OCI-LY7 (cell line): ENCODE results near the gene FA2H. TPM values are rescaled to one million over a fixed set of nuclear protein-coding genes. Genes with fewer than 3 reads are reported as not detected.

Experiments
- BruUV-seq: library from RNA; stranded (reverse); fragments of 400-500 nt; replicated peaks from 2 replicates; lab custom pipeline; 2021; lab: Mats Ljungman, UMichigan
- CTCF ChIA-PET: fragments of 300-600 bp; sonication (Branson Sonifier 250); formaldehyde crosslinking; loops from one replicate; lab custom pipeline; 2022; ENCODE audit warnings: antibody characterized with exemption; ENCODE audit not compliant: unreplicated experiment; lab: Charles Lee
- POLR2A ChIA-PET: fragments of 300-600 bp; sonication (Branson Sonifier 250); formaldehyde crosslinking; loops from one replicate; lab custom pipeline; 2022; ENCODE audit warnings: antibody characterized with exemption; lab: Charles Lee
- DNase-seq: peaks from one replicate; pipeline ENCODE4 v3.0.0-alpha.2; 2015; ENCODE audit warnings: low spot score
- H2AFZ ChIP-seq: fragments of 200-600 bp; sonication (generic), shearing (Covaris generic); 2 replicates; pipeline ENCODE4 v1.6.1; 2014; ENCODE audit warnings: mild to moderate bottlenecking, antibody characterized with exemption, low read length, moderate library complexity
- H3K27ac ChIP-seq: fragments of 200-600 bp; sonication (generic); 2 replicates; pipeline ENCODE4 v1.5.1; 2014; ENCODE audit warnings: mixed run types, low read depth, mild to moderate bottlenecking, moderate library complexity, low read length, inconsistent platforms; ENCODE audit not compliant: poor library complexity, severe bottlenecking
- H3K36me3 ChIP-seq: fragments of 200-600 bp; sonication (generic); 2 replicates; pipeline ENCODE4 v1.6.1; 2014; ENCODE audit warnings: mild to moderate bottlenecking, antibody characterized with exemption, low read length, moderate library complexity, mixed read lengths; ENCODE audit not compliant: insufficient read depth
- H3K4me1 ChIP-seq: fragments of 200-600 bp; sonication (generic); 2 replicates; pipeline ENCODE4 v1.5.1; 2014; ENCODE audit warnings: mild to moderate bottlenecking, low read length; ENCODE audit not compliant: insufficient read depth, poor library complexity, severe bottlenecking
- H3K4me2 ChIP-seq: fragments of 200-600 bp; sonication (generic); 2 replicates; pipeline ENCODE4 v1.6.1; 2014; ENCODE audit warnings: mild to moderate bottlenecking, low read length
- H3K4me3 ChIP-seq: fragments of 200-600 bp; sonication (generic); 2 replicates; pipeline ENCODE4 v1.5.1; 2014; ENCODE audit warnings: mild to moderate bottlenecking, low read depth, low read length; ENCODE audit not compliant: poor library complexity, severe bottlenecking
- H3K79me2 ChIP-seq: fragments of 200-600 bp; sonication (generic); 2 replicates; pipeline ENCODE4 v1.6.1; 2016; ENCODE audit warnings: low read depth, mild to moderate bottlenecking, low read length, moderate library complexity, mixed read lengths; ENCODE audit not compliant: insufficient read depth
- H3K9me2 ChIP-seq: fragments of 200-600 bp; sonication (generic); 2 replicates; pipeline ENCODE4 v1.6.1; 2016; ENCODE audit warnings: mild to moderate bottlenecking, low read length, mixed read lengths; ENCODE audit not compliant: insufficient read depth
- H3K9me3 ChIP-seq: fragments of 200-600 bp; sonication (generic); 2 replicates; pipeline ENCODE4 v1.6.1; 2014; ENCODE audit warnings: mild to moderate bottlenecking, mixed run types, low read length, mixed read lengths
- H4K20me1 ChIP-seq: fragments of 200-600 bp; sonication (generic); 2 replicates; pipeline ENCODE4 v1.6.1; 2014; ENCODE audit warnings: mild to moderate bottlenecking, antibody characterized with exemption, low read length, moderate library complexity, mixed read lengths; ENCODE audit not compliant: insufficient read depth
- CTCF ChIP-seq: fragments of 200-600 bp; sonication (generic); conservative IDR thresholded peaks from 2 replicates; pipeline ENCODE4 v1.5.1; 2014; ENCODE audit warnings: mild to moderate bottlenecking, antibody characterized with exemption, low read length, moderate library complexity, mixed read lengths
- EZH2phosphoT487 ChIP-seq: fragments of 200-600 bp; sonication (generic); IDR thresholded peaks from 2 replicates; pipeline ENCODE4 v1.6.1; 2018; ENCODE audit warnings: low read depth, borderline replicate concordance, mild to moderate bottlenecking, mixed run types, antibody characterized with exemption, low read length, moderate library complexity, mixed read lengths
- intact Hi-C: fragments of 100-400 bp; cut with micrococcal nuclease; formaldehyde crosslinking; loops from one replicate; pipeline ENCODE4 v1.10.0; 2022; ENCODE audit not compliant: unreplicated experiment
- total RNA-seq, 2 experiments: library from RNA; depleted of rRNA in 1 of 2; stranded (reverse); fragments of >200 nt in 1 of 2; shearing (Covaris generic) in 1 of 2; gene quantifications; 2 replicates each; pipeline ENCODE4 v1.2.3, GENCODE V29; 2014 to 2022

The FA2H gene
- total RNA-seq, 2 experiments from 2014 or later, result 0.73 to 4.7 TPM

DNA sequence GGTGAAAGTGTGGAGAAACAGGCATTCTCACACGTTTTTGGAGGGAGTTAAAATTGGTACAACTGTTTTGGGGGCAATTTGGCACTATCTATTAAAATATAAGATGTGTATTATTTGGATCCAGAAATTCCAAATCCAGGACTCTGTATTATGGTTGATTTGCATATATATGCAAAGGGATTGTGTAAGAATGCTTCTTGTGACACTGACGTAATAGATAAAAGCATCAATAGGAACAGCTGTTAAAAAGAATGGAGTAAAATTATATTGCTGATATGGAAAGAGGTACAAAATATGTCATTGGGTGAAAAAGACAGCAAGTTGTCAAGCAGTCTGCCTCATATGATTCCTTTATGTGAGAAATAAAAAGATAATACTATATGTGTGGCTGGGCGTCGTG is 17.3 kb downstream of the FA2H start:
- Histone ChIP-seq H4K20me1 (no peaks in the 10 kb centered on the region), H3K27ac (no peak overlapping the region), H3K4me1 (no peaks in the 10 kb centered on the region), H3K4me3 (no peak overlapping the region), H3K36me3 (no peaks in the 10 kb centered on the region), H3K9me2 (no peaks in the 10 kb centered on the region), H3K79me2 (no peaks in the 10 kb centered on the region), H3K9me3 (no peaks in the 10 kb centered on the region), H3K4me2 (no peak overlapping the region), H2AFZ (no peak overlapping the region)
- BruUV-seq, result no TSS peak
- TF ChIP-seq CTCF (no peak), EZH2phosphoT487 (no peak)
- CTCF ChIA-PET, result no interaction called here
- DNase-seq, result no peak
- POLR2A ChIA-PET, result no interaction called here
- intact Hi-C loops, result no loop called here

DNA sequence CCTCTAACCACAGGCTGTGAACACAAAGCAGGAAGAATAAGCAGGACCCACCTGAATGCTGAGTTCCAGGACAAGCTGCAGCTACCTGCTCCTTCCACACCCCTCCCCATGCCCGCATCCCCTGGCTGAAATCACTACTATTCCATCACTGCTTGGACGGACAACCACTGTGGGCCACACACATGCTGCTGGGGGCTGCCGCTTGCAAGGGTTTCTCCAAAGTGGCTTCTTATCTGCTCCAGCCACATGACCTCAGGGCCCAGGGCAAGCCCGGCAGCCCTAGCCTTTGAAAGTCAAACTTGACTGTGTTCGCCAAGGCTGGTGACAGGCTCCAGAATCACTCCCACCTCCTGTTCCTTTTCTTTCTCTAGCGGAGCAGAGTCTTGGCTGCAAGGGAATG is 18.4 kb downstream of the FA2H start:
- Histone ChIP-seq H3K9me3 (no peaks in the 10 kb centered on the region), H3K4me1 (no peaks in the 10 kb centered on the region), H3K36me3 (no peaks in the 10 kb centered on the region), H3K4me2 (no peak overlapping the region), H3K9me2 (no peaks in the 10 kb centered on the region), H3K27ac (no peak overlapping the region), H2AFZ (no peak overlapping the region), H4K20me1 (no peaks in the 10 kb centered on the region), H3K4me3 (no peak overlapping the region), H3K79me2 (no peaks in the 10 kb centered on the region)
- intact Hi-C loops, result no loop called here
- DNase-seq, result no peak
- no TSS peak for BruUV-seq
- CTCF ChIA-PET, result no interaction called here
- POLR2A ChIA-PET, result no interaction called here
- no peak for TF ChIP-seq EZH2phosphoT487
- no peak for TF ChIP-seq CTCF

DNA sequence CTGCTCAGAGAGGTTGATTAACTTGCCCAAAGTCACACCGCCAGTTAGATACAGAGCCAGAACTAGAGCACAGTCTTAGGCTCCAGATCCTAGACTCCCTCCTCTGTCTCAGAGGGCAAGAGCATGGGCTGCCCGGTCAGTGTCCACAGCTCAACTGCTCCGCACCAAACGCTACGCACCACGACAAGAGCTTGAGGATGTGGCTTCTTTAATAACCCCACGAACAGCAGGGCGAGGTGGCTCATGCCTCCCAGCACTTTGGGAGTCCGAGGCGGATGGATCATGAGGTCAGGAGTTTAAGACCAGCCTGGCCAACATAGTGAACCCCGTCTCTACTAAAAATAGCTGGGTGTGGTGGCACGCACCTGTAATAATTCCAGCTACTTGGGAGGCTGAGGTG is 21.4 kb downstream of the FA2H start:
- H3K9me2 ChIP-seq, result no peaks in the 10 kb centered on the region
- no peaks in the 10 kb centered on the region for H3K9me3 ChIP-seq
- CTCF ChIA-PET, result no interaction called here

More for the DNA sequence above, 21.4 kb downstream of the FA2H start:
- Histone ChIP-seq H3K4me3 (no peak overlapping the region), H3K4me1 (no peaks in the 10 kb centered on the region), H3K36me3 (no peaks in the 10 kb centered on the region), H3K4me2 (no peak overlapping the region), H4K20me1 (no peaks in the 10 kb centered on the region), H2AFZ (no peak overlapping the region), H3K79me2 (no peaks in the 10 kb centered on the region), H3K27ac (no peak overlapping the region)
- intact Hi-C loops, result no loop called here
- POLR2A ChIA-PET, result interaction anchor here (0.5 kb wide), 1 partner anchor 285 kb away, joined by 4 read pairs; no protein-coding TSS in a partner anchor
- TF ChIP-seq EZH2phosphoT487 (no peak), CTCF (no peak)
- BruUV-seq, result no TSS peak
- DNase-seq, result no peak
